A549 treated with Hydrocortisone at 1 μM for 4 hours (cell line): ENCODE results near the gene UPK3A. TPM values are rescaled to one million over a fixed set of nuclear protein-coding genes. Genes with fewer than 3 reads are reported as not detected.

Experiments
- total RNA-seq: library from RNA; stranded (reverse); fragments of 200-300 nt; extraction: Qiagen RNA extraction; gene quantifications from 5 replicates; pipeline ENCODE4 v1.2.3, GENCODE V29; 2022

The UPK3A gene
- not detected in 5 replicates for total RNA-seq

GRCh38 chr22:45284705-45285262 is at the start of gene UPK3A:
UPK3A (plus strand) TSS chr22:45284949; CDS start chr22:45285014, 65 bp downstream.

GRCh38 chr22:45240810-45241631 is 43.7 kb upstream of the UPK3A start, which contains the start of gene KIAA0930:
KIAA0930 (minus strand) TSS chr22:45240894; CDS start chr22:45240703, 191 bp downstream.

GRCh38 chr22:45309422-45310227 is 24.9 kb downstream of the UPK3A start, which contains the start of gene FAM118A:
FAM118A (plus strand) TSS chr22:45309934; CDS start chr22:45322380, 12,446 bp downstream.

Other genes starting within 250 kb of the UPK3A start
- gene NUP50, start 121.0 kb upstream of the UPK3A start, total RNA-seq: 25.5 to 33.8 TPM (median 29.4 TPM) in 5 replicates
- 67.7 to 79.7 TPM (median 73.3 TPM) in 5 replicates for gene KIAA0930, start 44.1 kb upstream of the UPK3A start, total RNA-seq
- gene FAM118A, start 25.0 kb downstream of the UPK3A start, total RNA-seq: 9.5 to 13.9 TPM (median 10.2 TPM) in 5 replicates
- gene SMC1B, start 128.7 kb downstream of the UPK3A start, total RNA-seq: 0.02 to 0.03 TPM in 2 of 5 replicates, not detected in the others
- gene RIBC2, start 128.7 kb downstream of the UPK3A start, total RNA-seq: 1.2 to 2.6 TPM (median 2.0 TPM) in 5 replicates
- gene FBLN1, start 217.9 kb downstream of the UPK3A start, total RNA-seq: 45.7 to 57.5 TPM (median 54.3 TPM) in 5 replicates